Activated B cell treated with CpG ODN at 0.5 μM for 24 hours (primary cell): Measurements from ENCODE around the gene SLC16A10. TPM values are rescaled to one million over a fixed set of nuclear protein-coding genes. Genes with fewer than 3 reads are reported as not detected.

ENCODE experiments used
- ATAC-seq: fragments of 200-7000 bp; cut with Tn5 transposase; one replicate; pipeline ENCODE4 v1.10.0; 2021; ENCODE audit warnings: low read depth, mild to moderate bottlenecking, moderate library complexity
- CTCF ChIA-PET: fragments of 350-600 bp; sonication (Branson Sonifier 250); formaldehyde crosslinking; loops from one replicate; lab custom pipeline; 2021; ENCODE audit warnings: antibody characterized with exemption; lab: Charles Lee
- POLR2A ChIA-PET: fragments of 350-600 bp; sonication (Branson Sonifier 250); formaldehyde crosslinking; loops from one replicate; lab custom pipeline; 2021; ENCODE audit warnings: antibody characterized with exemption; lab: Charles Lee
- DNase-seq: peaks from one replicate; pipeline ENCODE4 v3.0.0; 2022
- H3K27ac Mint-ChIP-seq: one replicate; pipeline ENCODE4 v1.8.0; 2020; ENCODE audit warnings: mixed read lengths
- H3K27me3 Mint-ChIP-seq: one replicate; pipeline ENCODE4 v1.8.0; 2021; ENCODE audit warnings: mixed read lengths
- H3K36me3 Mint-ChIP-seq: one replicate; pipeline ENCODE4 v1.8.0; 2021; ENCODE audit warnings: low read depth, mixed read lengths
- H3K4me1 Mint-ChIP-seq: one replicate; pipeline ENCODE4 v1.8.0; 2021; ENCODE audit warnings: mixed read lengths
- H3K4me3 Mint-ChIP-seq: one replicate; pipeline ENCODE4 v1.8.0; 2020; ENCODE audit warnings: mild to moderate bottlenecking, mixed read lengths
- H3K9me3 Mint-ChIP-seq: one replicate; pipeline ENCODE4 v1.8.0; 2020; ENCODE audit warnings: mixed read lengths
- intact Hi-C: fragments of 100-400 bp; cut with micrococcal nuclease; formaldehyde crosslinking; loops from one replicate; pipeline ENCODE4 v1.15.1; 2024
- total RNA-seq: library from RNA; stranded (reverse); gene quantifications from 2 replicates; pipeline ENCODE4 v1.2.3, GENCODE V29; 2022
- TF ChIP-seq, protein P1 (sequence below): fragments of 200-600 bp; IDR thresholded peaks from one replicate; pipeline ENCODE4 v1.8.0; 2022; ENCODE audit warnings: antibody characterized with exemption, mild to moderate bottlenecking

Gene SLC16A10
- total RNA-seq, 1 donor from 2014 or later: 0.13 TPM

DNA sequence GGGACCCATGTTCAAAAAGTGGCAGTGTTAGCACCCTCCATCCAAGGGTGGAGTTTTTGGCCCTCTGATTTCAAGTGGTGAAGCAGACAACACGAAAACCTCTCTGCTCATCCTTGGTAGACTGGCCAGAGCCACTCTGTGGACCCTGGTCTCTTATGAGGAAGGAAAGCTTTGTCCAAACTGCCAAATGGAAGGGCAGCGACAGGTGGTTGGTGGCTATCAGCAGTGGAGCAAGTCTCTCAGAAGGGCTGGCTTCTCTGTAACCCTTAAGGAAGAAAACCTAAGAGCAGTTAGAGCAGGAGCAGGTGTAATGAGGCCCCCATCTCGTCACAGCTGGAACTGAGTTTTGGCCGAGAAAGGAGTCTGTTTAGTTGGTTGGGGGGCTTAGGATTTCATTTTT lies 155.8 kb downstream of the SLC16A10 start:
- Mint-ChIP-seq H3K9me3 (no peaks in the 10 kb centered on the region), H3K4me1 (peaks cover 5% of the 10 kb centered on the region), H3K27me3 (no peaks in the 10 kb centered on the region), H3K27ac (no peak overlapping the region), H3K36me3 (no peaks in the 10 kb centered on the region), H3K4me3 (no peak overlapping the region)
- TF ChIP-seq, protein P1, sequence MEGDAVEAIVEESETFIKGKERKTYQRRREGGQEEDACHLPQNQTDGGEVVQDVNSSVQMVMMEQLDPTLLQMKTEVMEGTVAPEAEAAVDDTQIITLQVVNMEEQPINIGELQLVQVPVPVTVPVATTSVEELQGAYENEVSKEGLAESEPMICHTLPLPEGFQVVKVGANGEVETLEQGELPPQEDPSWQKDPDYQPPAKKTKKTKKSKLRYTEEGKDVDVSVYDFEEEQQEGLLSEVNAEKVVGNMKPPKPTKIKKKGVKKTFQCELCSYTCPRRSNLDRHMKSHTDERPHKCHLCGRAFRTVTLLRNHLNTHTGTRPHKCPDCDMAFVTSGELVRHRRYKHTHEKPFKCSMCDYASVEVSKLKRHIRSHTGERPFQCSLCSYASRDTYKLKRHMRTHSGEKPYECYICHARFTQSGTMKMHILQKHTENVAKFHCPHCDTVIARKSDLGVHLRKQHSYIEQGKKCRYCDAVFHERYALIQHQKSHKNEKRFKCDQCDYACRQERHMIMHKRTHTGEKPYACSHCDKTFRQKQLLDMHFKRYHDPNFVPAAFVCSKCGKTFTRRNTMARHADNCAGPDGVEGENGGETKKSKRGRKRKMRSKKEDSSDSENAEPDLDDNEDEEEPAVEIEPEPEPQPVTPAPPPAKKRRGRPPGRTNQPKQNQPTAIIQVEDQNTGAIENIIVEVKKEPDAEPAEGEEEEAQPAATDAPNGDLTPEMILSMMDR: no peak
- DNase-seq (no peak), ATAC-seq (no peak)
- intact Hi-C loops: no loop called here
- POLR2A ChIA-PET: no interaction called here
- CTCF ChIA-PET: no interaction called here

GRCh38 chr6:111248789-111249188 lies 161.5 kb downstream of the SLC16A10 start:
- TF ChIP-seq, protein P1: no peak
- ChIA-PET CTCF (no interaction called here), POLR2A (no interaction called here)
- Mint-ChIP-seq H3K4me1 (no peaks in the 10 kb centered on the region), H3K36me3 (no peaks in the 10 kb centered on the region), H3K27ac (no peak overlapping the region), H3K9me3 (no peaks in the 10 kb centered on the region), H3K4me3 (no peak overlapping the region), H3K27me3 (no peaks in the 10 kb centered on the region)
- ATAC-seq: no peak
- DNase-seq: no peak
- intact Hi-C loops: no loop called here

DNA sequence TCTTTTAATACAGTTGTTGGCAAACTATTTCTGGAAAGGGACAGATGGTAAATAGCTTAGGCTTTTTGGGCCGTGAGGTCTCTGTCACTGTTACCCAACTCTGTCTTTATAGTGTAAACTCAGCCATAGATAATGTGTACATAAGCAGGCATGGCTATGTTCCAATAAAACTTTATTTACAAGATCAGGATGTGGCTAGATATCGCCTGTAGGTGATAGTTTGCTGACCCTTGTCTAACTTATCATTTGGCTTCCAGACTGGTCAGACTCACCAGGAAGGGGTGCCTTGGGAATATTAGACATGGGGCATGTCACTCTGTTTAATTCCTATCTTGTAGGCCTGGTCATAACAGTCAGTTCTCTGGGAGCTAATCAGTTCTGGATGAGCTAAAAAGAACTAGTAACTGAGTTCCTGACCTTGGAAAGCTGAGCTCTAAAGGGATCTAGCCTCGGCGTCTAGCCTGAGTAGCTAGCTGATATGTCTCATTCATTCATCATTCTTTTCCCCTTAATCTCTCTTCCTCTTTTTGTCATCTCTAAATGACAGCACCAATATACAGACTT lies 163.6 kb downstream of the SLC16A10 start:
- H3K27ac Mint-ChIP-seq: no peak overlapping the region
- ChIA-PET CTCF (interaction anchor here (1.7 kb wide), 1 partner anchor 9 kb away, joined by 6 read pairs; a partner anchor contains a TSS), POLR2A (interaction anchor here (0.6 kb wide), 1 partner anchor 477 kb away, joined by 6 read pairs; no protein-coding TSS in a partner anchor)
- intact Hi-C loops: no loop called here
- no peaks in the 10 kb centered on the region for H3K4me1 Mint-ChIP-seq
- DNase-seq (no peak), ATAC-seq (peak; percentile 21)
- H3K27me3 Mint-ChIP-seq: no peaks in the 10 kb centered on the region
- H3K4me3 Mint-ChIP-seq: no peak overlapping the region
- no peaks in the 10 kb centered on the region for H3K9me3 Mint-ChIP-seq
- H3K36me3 Mint-ChIP-seq: no peaks in the 10 kb centered on the region
- TF ChIP-seq, protein P1: no peak

DNA sequence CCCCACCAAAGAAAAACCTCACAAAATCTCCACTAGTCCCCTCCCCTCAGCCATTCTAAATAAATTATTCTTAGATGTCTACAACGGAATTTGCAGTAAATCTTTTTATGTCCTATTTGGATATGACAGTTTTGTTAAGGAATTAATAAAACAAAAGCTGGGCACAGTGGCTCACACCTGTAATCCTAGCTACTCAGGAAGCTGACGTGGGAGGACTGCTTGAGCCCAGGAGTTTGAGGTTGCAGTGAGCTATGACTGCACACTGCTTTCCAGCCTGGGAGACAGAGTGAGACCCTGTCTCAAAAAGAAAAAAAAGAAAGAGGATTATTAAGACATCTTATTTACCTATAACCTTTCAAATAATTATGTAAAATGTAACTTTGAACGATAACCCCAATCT lies 165.4 kb downstream of the SLC16A10 start:
- no peak overlapping the region for H3K4me3 Mint-ChIP-seq
- no peak for DNase-seq
- ATAC-seq: no peak
- TF ChIP-seq, protein P1: no peak
- no peaks in the 10 kb centered on the region for H3K36me3 Mint-ChIP-seq
- POLR2A ChIA-PET: no interaction called here
- H3K9me3 Mint-ChIP-seq: no peaks in the 10 kb centered on the region
- H3K4me1 Mint-ChIP-seq: no peaks in the 10 kb centered on the region
- no peaks in the 10 kb centered on the region for H3K27me3 Mint-ChIP-seq
- intact Hi-C loops: no loop called here
- CTCF ChIA-PET: interaction anchor here (1.8 kb wide), 1 partner anchor 225 kb away, joined by 4 read pairs; no protein-coding TSS in a partner anchor
- no peak overlapping the region for H3K27ac Mint-ChIP-seq

DNA sequence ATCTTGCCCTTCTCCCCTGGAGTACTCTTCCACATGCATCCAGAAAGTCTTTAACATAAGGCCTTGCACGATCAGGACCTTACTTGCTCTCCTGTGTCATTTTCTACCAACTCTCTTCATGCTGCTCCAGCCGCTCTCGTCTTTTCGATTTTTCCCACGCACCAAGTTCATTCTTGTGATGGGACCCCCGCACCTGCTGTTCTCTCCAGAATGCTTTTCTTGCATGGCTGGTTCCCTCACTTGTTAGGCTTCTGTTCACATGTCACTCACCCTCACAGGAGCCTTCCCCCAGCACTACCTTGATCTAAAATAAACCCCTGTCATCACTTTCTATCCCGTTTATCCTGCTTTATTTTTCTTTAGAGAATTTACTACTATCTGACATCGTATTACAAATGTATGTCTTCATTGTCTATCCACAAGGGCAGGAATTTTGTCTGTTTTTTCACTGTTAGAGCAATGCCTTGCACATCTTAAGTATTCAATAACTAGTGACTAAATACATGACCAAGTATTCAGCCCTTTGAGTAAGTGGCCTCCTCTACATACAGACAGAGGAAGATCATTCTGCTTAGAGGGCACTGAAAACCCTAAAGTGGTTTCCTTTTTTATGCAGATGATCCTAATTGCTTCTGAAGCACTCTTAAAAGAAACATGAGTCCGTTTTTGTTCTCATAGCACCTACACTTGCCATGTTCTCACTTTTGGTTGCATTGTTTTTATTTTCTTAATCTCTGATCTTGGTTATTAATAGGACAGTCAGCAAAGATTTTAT lies 166.9 kb downstream of the SLC16A10 start:
- no peak for ATAC-seq
- intact Hi-C loops: no loop called here
- H3K36me3 Mint-ChIP-seq: peaks cover 2% of the 10 kb centered on the region
- no peak overlapping the region for H3K4me3 Mint-ChIP-seq
- no peaks in the 10 kb centered on the region for H3K27me3 Mint-ChIP-seq
- H3K9me3 Mint-ChIP-seq: no peaks in the 10 kb centered on the region
- POLR2A ChIA-PET: no interaction called here
- DNase-seq: no peak
- no peak overlapping the region for H3K27ac Mint-ChIP-seq
- CTCF ChIA-PET: interaction anchor here (1.8 kb wide), 1 partner anchor 224 kb away, joined by 4 read pairs; no protein-coding TSS in a partner anchor
- TF ChIP-seq, protein P1: no peak
- peaks cover 7% of the 10 kb centered on the region for H3K4me1 Mint-ChIP-seq
